Measurements from ENCODE around the gene HOXB2. TPM values are rescaled to one million over a fixed set of nuclear protein-coding genes. Genes with fewer than 3 reads are reported as not detected.

Gene HOXB2
- total RNA-seq, 4 donors from 2014 or later: 9.2 to 24.2 (median 17.1) TPM

DNA sequence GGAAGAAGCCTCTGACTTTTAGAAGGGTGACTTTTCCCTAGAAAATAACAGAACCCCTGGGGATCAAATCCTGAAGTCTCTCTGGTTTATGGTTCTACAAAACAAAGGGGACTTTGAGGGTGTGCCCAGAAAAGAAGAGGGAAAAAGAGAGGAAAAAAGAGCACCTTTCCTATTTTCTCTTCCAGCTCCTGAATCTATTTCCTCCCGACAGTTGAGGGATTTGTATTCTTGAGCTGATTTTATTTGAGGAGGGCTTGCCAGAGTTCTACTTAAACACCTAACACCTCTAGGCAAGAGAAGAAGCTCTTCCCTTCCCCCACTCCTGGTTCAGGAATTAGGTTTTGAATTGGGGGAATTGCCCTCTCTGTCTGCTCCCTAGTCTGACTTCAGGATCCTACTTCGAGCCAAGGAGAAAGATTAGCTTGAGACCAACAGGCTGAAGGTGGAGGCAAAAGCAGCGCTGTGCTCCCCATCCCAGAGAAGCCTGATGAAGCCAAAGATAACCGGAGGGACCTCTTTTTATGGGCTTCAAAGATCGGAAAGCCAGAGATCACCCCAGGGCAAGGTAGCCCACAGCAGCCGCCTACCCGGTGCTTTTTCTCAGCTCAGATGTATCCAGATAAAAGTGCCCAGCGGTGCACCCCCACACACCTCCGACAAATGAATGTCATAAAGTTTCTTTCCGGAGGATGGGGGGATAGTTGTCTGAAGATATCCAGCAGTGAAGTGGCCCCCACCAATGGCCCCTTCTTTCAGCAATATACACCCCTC lies 44.3 kb upstream of the HOXB2 start:
- 66 to 73% methylated on average over 2 to 5 of the region's 10 CpGs for WGBS, 2 donors
- no peaks in the 10 kb centered on the region for H3K36me3 ChIP-seq
- H3K4me3 ChIP-seq: no peak overlapping the region
- H3K27me3 ChIP-seq: peaks cover 0 to 100% (median 12%) of the 10 kb centered on the region in 4 donors
- TF ChIP-seq, protein P1, sequence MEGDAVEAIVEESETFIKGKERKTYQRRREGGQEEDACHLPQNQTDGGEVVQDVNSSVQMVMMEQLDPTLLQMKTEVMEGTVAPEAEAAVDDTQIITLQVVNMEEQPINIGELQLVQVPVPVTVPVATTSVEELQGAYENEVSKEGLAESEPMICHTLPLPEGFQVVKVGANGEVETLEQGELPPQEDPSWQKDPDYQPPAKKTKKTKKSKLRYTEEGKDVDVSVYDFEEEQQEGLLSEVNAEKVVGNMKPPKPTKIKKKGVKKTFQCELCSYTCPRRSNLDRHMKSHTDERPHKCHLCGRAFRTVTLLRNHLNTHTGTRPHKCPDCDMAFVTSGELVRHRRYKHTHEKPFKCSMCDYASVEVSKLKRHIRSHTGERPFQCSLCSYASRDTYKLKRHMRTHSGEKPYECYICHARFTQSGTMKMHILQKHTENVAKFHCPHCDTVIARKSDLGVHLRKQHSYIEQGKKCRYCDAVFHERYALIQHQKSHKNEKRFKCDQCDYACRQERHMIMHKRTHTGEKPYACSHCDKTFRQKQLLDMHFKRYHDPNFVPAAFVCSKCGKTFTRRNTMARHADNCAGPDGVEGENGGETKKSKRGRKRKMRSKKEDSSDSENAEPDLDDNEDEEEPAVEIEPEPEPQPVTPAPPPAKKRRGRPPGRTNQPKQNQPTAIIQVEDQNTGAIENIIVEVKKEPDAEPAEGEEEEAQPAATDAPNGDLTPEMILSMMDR (IDR thresholded peaks at IDR 0.05): no peak
- TF ChIP-seq POLR2A (IDR thresholded peaks at IDR 0.05): no peak
- H3K27ac ChIP-seq: no peak overlapping the region
- peaks cover 3 to 57% (median 35%) of the 10 kb centered on the region in 3 donors for H3K4me1 ChIP-seq
- no peak for DNase-seq
- intact Hi-C loops (cut with DNase I): no loop called here
- H3K9me3 ChIP-seq: no peaks in the 10 kb centered on the region

DNA sequence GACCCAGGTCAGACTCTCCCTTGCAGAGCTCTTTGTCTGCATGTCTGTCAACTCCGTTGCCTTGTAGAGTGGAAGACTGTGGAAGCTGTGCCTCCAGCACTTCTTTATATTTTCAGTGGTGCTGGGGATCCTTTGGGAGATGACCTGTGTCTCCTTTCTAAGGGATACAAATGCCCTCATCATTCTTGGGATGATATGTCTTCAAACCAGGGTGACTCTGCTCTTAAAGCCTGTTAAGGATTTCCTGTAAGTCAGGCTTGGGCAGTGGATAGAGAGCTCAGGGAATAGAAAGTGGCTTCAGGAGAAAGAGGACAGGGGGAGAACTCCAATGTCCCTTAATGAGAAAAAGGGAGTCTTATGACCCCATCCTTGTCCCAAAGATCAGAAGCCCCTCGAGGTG lies 43.6 kb upstream of the HOXB2 start:
- TF ChIP-seq POLR2A (IDR thresholded peaks at IDR 0.05): no peak
- TF ChIP-seq, protein P1 (IDR thresholded peaks at IDR 0.05): no peak
- no peak for DNase-seq
- peaks cover 0 to 100% (median 10%) of the 10 kb centered on the region in 4 donors for H3K27me3 ChIP-seq
- no peak overlapping the region for H3K27ac ChIP-seq
- intact Hi-C loops (cut with DNase I): no loop called here
- no peak overlapping the region for H3K4me3 ChIP-seq
- H3K9me3 ChIP-seq: no peaks in the 10 kb centered on the region
- no peaks in the 10 kb centered on the region for H3K36me3 ChIP-seq
- H3K4me1 ChIP-seq: peaks cover 0 to 55% (median 30%) of the 10 kb centered on the region in 3 donors
- WGBS, 2 donors: 59 to 72% methylated on average over 2 of the region's 2 CpGs

DNA sequence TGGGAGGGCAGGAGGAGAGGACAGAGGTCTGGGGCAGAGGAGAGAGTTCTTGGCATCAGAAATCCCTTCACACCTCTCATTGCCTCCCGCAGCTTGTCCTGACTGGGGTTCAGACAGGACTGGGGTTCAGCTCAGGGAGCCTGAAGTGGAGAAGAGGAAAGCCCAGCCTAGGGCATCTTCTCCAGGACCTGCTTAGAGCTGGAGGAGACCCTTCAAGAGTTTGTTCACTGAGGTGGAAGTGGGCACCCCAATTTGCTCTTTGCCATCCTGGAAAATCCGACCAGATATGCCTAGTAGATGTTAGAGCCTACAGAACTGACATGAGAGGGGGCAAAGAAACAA lies 43.1 kb upstream of the HOXB2 start:
- H3K27me3 ChIP-seq: peaks cover 0 to 100% (median 8%) of the 10 kb centered on the region in 4 donors
- no peaks in the 10 kb centered on the region for H3K9me3 ChIP-seq
- H3K36me3 ChIP-seq: no peaks in the 10 kb centered on the region
- peaks cover 0 to 54% (median 26%) of the 10 kb centered on the region in 3 donors for H3K4me1 ChIP-seq
- no peak overlapping the region for H3K4me3 ChIP-seq
- peak overlapping the region in 2 of 4 donors; percentile 8 to 22 for H3K27ac ChIP-seq
- TF ChIP-seq, protein P1 (IDR thresholded peaks at IDR 0.05): no peak
- no peak for TF ChIP-seq POLR2A (IDR thresholded peaks at IDR 0.05)
- DNase-seq: no peak
- WGBS, 2 donors: 70 to 90% methylated on average over 2 of the region's 2 CpGs
- intact Hi-C loops (cut with DNase I): no loop called here

DNA sequence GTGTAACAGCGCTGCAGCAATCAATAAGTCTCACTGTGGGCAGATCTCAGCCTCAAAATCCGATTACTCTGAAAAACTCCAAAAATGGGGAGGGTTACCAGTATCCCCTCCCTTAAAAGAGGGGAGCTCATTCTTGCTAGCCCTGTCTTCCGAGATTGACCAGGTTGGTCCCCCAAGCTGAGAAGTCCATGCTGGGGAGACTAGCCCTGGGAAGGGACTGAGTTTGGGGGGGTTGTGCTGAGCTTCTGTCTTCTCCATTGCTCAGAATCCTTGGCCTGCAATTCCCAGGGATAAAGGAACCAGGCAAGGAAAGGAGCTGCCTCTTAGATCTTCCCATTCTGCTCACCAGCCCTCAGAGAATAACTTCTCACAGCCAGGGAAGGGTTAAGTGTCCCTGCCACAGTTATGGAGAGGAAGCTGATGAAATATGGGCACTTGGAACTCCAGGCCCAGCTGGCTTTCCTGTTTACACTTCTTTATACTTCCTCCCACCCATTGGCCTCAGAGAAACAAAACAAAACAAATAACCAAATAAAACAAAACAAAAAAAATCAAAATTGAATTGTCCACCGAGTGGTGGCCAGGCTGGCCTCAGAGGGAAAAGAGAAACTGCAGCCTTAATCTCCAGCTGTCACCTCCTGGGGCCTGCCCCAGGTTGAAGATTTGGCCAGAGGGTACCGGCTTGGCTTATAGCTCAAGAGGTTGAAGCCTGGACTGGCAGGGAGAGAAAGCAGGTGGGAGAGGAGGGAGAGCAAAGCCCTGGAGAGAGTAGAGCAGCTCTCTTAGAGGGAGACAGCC lies 42.6 kb upstream of the HOXB2 start:
- DNase-seq: no peak
- peaks cover 0 to 54% (median 24%) of the 10 kb centered on the region in 3 donors for H3K4me1 ChIP-seq
- TF ChIP-seq POLR2A (IDR thresholded peaks at IDR 0.05): no peak
- TF ChIP-seq, protein P1 (IDR thresholded peaks at IDR 0.05): no peak
- H3K27me3 ChIP-seq: peaks cover 0 to 100% (median 5%) of the 10 kb centered on the region in 4 donors
- H3K9me3 ChIP-seq: no peaks in the 10 kb centered on the region
- intact Hi-C loops (cut with DNase I): no loop called here
- H3K4me3 ChIP-seq: no peak overlapping the region
- peak overlapping the region in 2 of 4 donors; percentile 8 to 22 for H3K27ac ChIP-seq
- H3K36me3 ChIP-seq: no peaks in the 10 kb centered on the region
- WGBS, 2 donors: 67 to 90% methylated on average over 4 to 5 of the region's 5 CpGs

All from esophagus squamous epithelium (tissue), 5 donors.